Measurements from ENCODE around the gene PRPSAP2.
"Not testable (repeated sequence)": the region's sequence is repeated elsewhere in the genome, so short reads cannot be mapped to it uniquely, and the experiment has no call there.

The PRPSAP2 gene

GRCh38 chr17:18891541-18891940 lies 33.6 kb downstream of the PRPSAP2 start:
- no peak for DNase-seq

GRCh38 chr17:18896146-18896545 lies 38.2 kb downstream of the PRPSAP2 start:
- DNase-seq = no peak

- no peak for DNase-seq
Measured at GRCh38 chr17:18896947-18897346, 39.0 kb downstream of the PRPSAP2 start.

GRCh38 chr17:18904482-18904881 lies 46.6 kb downstream of the PRPSAP2 start:
- DNase-seq = no peak

- DNase-seq = no peak
Measured at GRCh38 chr17:18905226-18905625, 47.3 kb downstream of the PRPSAP2 start.

GRCh38 chr17:18910326-18910725 lies 52.4 kb downstream of the PRPSAP2 start:
- DNase-seq = no peak

- no peak for DNase-seq
Measured at GRCh38 chr17:18910881-18911280, 53.0 kb downstream of the PRPSAP2 start.

GRCh38 chr17:18916816-18917500 lies 59.0 kb downstream of the PRPSAP2 start:
- DNase-seq = no peak

- DNase-seq = no peak
Measured at GRCh38 chr17:18917506-18918032, 59.6 kb downstream of the PRPSAP2 start.

GRCh38 chr17:18919963-18920362 lies 62.0 kb downstream of the PRPSAP2 start:
- DNase-seq = no peak

GRCh38 chr17:18920911-18921441 lies 63.0 kb downstream of the PRPSAP2 start:
- DNase-seq = no peak

- no peak for DNase-seq
Measured at GRCh38 chr17:18921485-18921884, 63.6 kb downstream of the PRPSAP2 start.

GRCh38 chr17:18921912-18922451 lies 64.1 kb downstream of the PRPSAP2 start:
- DNase-seq = no peak

GRCh38 chr17:18922596-18922995 lies 64.7 kb downstream of the PRPSAP2 start:
- DNase-seq = not testable (repeated sequence)

- no peak for DNase-seq
Measured at GRCh38 chr17:18925187-18925586, 67.3 kb downstream of the PRPSAP2 start.

GRCh38 chr17:18928628-18929125 lies 70.7 kb downstream of the PRPSAP2 start:
- DNase-seq = no peak

GRCh38 chr17:18932360-18933055 lies 74.6 kb downstream of the PRPSAP2 start:
- DNase-seq = no peak

- no peak for DNase-seq
Measured at GRCh38 chr17:18933102-18934058, 75.4 kb downstream of the PRPSAP2 start.

GRCh38 chr17:18937981-18938691 lies 80.2 kb downstream of the PRPSAP2 start:
- DNase-seq = no peak

- no peak for DNase-seq
Measured at GRCh38 chr17:18938692-18939023, 80.7 kb downstream of the PRPSAP2 start.

- DNase-seq = no peak
Measured at GRCh38 chr17:18944646-18945045, 86.7 kb downstream of the PRPSAP2 start.

GRCh38 chr17:18946536-18946935 lies 88.6 kb downstream of the PRPSAP2 start:
- DNase-seq = no peak
